Nephron progenitor cell (in vitro differentiated cells): ENCODE measurements around the gene KLC4.
"Not testable (repeated sequence)": the region's sequence is repeated elsewhere in the genome, so short reads cannot be mapped to it uniquely, and the experiment has no call there.

Experiments used
- DNase-seq: peaks from one replicate; pipeline ENCODE4 v3.0.0; 2021
- H3K27ac Mint-ChIP-seq: 2 replicates; pipeline ENCODE4 v1.8.0; 2021; ENCODE audit warnings: mild to moderate bottlenecking, moderate library complexity, mixed read lengths
- H3K27me3 Mint-ChIP-seq: 2 replicates; pipeline ENCODE4 v1.8.0; 2021; ENCODE audit warnings: mild to moderate bottlenecking, low read depth, mixed read lengths; ENCODE audit not compliant: poor library complexity
- H3K36me3 Mint-ChIP-seq: 2 replicates; pipeline ENCODE4 v1.8.0; 2021; ENCODE audit warnings: low read depth, mixed read lengths
- H3K4me1 Mint-ChIP-seq: 2 replicates; pipeline ENCODE4 v1.8.0; 2021; ENCODE audit warnings: mixed read lengths
- H3K4me3 Mint-ChIP-seq: 2 replicates; pipeline ENCODE4 v1.8.0; 2021; ENCODE audit warnings: mild to moderate bottlenecking, moderate library complexity, mixed read lengths
- H3K9me3 Mint-ChIP-seq: 2 replicates; pipeline ENCODE4 v1.8.0; 2021; ENCODE audit warnings: mild to moderate bottlenecking, moderate library complexity, mixed read lengths
- TF ChIP-seq, protein P1 (sequence below): fragments of 200-600 bp; sonication (generic); IDR thresholded peaks from 2 replicates; pipeline ENCODE4 v1.5.0; 2021; ENCODE audit warnings: antibody characterized with exemption

Gene KLC4

GRCh38 chr6:43107344-43108062 lies 48.1 kb downstream of the KLC4 start:
- TF ChIP-seq, protein P1, sequence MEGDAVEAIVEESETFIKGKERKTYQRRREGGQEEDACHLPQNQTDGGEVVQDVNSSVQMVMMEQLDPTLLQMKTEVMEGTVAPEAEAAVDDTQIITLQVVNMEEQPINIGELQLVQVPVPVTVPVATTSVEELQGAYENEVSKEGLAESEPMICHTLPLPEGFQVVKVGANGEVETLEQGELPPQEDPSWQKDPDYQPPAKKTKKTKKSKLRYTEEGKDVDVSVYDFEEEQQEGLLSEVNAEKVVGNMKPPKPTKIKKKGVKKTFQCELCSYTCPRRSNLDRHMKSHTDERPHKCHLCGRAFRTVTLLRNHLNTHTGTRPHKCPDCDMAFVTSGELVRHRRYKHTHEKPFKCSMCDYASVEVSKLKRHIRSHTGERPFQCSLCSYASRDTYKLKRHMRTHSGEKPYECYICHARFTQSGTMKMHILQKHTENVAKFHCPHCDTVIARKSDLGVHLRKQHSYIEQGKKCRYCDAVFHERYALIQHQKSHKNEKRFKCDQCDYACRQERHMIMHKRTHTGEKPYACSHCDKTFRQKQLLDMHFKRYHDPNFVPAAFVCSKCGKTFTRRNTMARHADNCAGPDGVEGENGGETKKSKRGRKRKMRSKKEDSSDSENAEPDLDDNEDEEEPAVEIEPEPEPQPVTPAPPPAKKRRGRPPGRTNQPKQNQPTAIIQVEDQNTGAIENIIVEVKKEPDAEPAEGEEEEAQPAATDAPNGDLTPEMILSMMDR, result no peak
- Mint-ChIP-seq H3K9me3 (peaks cover 3% of the 10 kb centered on the region), H3K4me3 (no peak overlapping the region), H3K27me3 (no peaks in the 10 kb centered on the region), H3K36me3 (peaks cover 35% of the 10 kb centered on the region), H3K27ac (no peak overlapping the region), H3K4me1 (peaks cover 25% of the 10 kb centered on the region)
- no peak for DNase-seq

GRCh38 chr6:43113431-43114260 lies 54.2 kb downstream of the KLC4 start:
- DNase-seq, result no peak
- Mint-ChIP-seq H3K9me3 (no peaks in the 10 kb centered on the region), H3K4me1 (peaks cover 52% of the 10 kb centered on the region), H3K27ac (peak overlapping the region; percentile 93), H3K4me3 (no peak overlapping the region), H3K27me3 (no peaks in the 10 kb centered on the region), H3K36me3 (peaks cover 9% of the 10 kb centered on the region)
- TF ChIP-seq, protein P1, result no peak

GRCh38 chr6:43115365-43115764 lies 55.9 kb downstream of the KLC4 start:
- peak overlapping the region; percentile 42 for H3K27ac Mint-ChIP-seq
- TF ChIP-seq, protein P1, result no peak

GRCh38 chr6:43117466-43117865 lies 58.0 kb downstream of the KLC4 start:
- peaks cover 65% of the 10 kb centered on the region for H3K4me1 Mint-ChIP-seq
- H3K36me3 Mint-ChIP-seq, H3K4me3 Mint-ChIP-seq, H3K9me3 Mint-ChIP-seq, H3K27me3 Mint-ChIP-seq, DNase-seq: not testable (repeated sequence)
- H3K27ac Mint-ChIP-seq, result peak overlapping the region; percentile 43

More at GRCh38 chr6:43115365-43115764, 55.9 kb downstream of the KLC4 start:
- DNase-seq, result no peak
- Mint-ChIP-seq H3K4me3 (no peak overlapping the region), H3K27me3 (no peaks in the 10 kb centered on the region), H3K36me3 (peaks cover 6% of the 10 kb centered on the region), H3K9me3 (no peaks in the 10 kb centered on the region), H3K4me1 (peaks cover 61% of the 10 kb centered on the region)

- H3K27me3 Mint-ChIP-seq, result peaks cover 2% of the 10 kb centered on the region
- DNase-seq, result no peak
- no peak overlapping the region for H3K4me3 Mint-ChIP-seq
- peak overlapping the region; percentile 49 for H3K27ac Mint-ChIP-seq
- peaks cover 6% of the 10 kb centered on the region for H3K36me3 Mint-ChIP-seq
- peaks cover 64% of the 10 kb centered on the region for H3K4me1 Mint-ChIP-seq
- TF ChIP-seq, protein P1, result no peak
- H3K9me3 Mint-ChIP-seq, result no peaks in the 10 kb centered on the region
Measured at GRCh38 chr6:43119482-43119881, 60.1 kb downstream of the KLC4 start.

DNA sequence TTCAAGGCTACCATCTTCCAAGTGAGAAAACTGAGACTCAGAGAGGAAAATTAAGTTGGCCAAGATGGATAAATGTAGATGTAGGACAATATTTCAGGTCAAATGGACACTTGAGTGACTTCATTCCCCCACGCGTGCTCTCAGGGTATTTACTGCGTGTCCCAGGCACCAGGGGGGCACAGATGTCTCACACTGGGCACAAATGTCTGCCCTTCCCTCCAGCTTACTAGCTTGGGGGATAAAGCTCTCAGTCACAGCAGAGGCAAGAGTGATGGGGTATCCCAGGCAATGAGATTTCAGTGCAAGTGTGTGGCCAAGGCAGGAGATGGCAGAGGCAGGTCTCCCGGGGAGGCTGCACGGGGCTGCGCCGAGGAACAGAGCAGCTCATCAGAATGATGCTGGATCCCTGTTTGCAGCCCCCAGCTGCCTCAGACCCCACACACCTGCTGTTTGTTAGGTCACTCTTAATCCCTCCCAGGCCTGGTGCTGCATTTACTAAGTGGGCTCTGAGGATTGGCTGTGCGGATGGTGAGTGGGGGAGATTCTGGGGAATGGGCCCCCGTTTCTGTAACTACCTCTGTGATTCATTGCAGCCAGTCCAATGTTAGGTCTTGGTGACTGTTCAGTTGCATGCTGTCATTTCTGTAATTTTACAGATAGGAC lies 60.8 kb downstream of the KLC4 start:
- H3K4me3 Mint-ChIP-seq, result no peak overlapping the region
- H3K4me1 Mint-ChIP-seq, result peaks cover 62% of the 10 kb centered on the region
- H3K27ac Mint-ChIP-seq, result peak overlapping the region; percentile 73
- TF ChIP-seq, protein P1, result no peak
- H3K9me3 Mint-ChIP-seq, result no peaks in the 10 kb centered on the region
- DNase-seq, result no peak
- H3K36me3 Mint-ChIP-seq, result peaks cover 6% of the 10 kb centered on the region
- H3K27me3 Mint-ChIP-seq, result peaks cover 2% of the 10 kb centered on the region
